Measurements from ENCODE around the gene ADAMTS6. TPM values are rescaled to one million over a fixed set of nuclear protein-coding genes. Genes with fewer than 3 reads are reported as not detected.

The ADAMTS6 gene
- total RNA-seq, 2 experiments from 2014 or later, result 1.1 to 1.9 TPM

GRCh38 chr5:65102371-65102975, 379.2 kb downstream of the ADAMTS6 start:
- no peak for ATAC-seq
- H3K9me3 Mint-ChIP-seq, result no peaks in the 10 kb centered on the region
- H3K4me3 Mint-ChIP-seq, result peak overlapping the region; percentile 72
- H3K27ac Mint-ChIP-seq, result peak overlapping the region; percentile 87
- ChIA-PET CTCF (interaction anchor here (1.1 to 4.9 kb wide), 4 partner anchors 8 to 380 kb away, joined by 3 to 39 read pairs (median 6); partner anchors contain the start of gene ADAMTS6), POLR2A (interaction anchor here (1.0 to 2.1 kb wide), 3 partner anchors 379 to 461 kb away, joined by 3 to 7 read pairs (median 4); partner anchors contain the start of genes ADAMTS6, CENPK and PPWD1)
- DNase-seq, result peak; percentile 9
- TF ChIP-seq, protein P1, sequence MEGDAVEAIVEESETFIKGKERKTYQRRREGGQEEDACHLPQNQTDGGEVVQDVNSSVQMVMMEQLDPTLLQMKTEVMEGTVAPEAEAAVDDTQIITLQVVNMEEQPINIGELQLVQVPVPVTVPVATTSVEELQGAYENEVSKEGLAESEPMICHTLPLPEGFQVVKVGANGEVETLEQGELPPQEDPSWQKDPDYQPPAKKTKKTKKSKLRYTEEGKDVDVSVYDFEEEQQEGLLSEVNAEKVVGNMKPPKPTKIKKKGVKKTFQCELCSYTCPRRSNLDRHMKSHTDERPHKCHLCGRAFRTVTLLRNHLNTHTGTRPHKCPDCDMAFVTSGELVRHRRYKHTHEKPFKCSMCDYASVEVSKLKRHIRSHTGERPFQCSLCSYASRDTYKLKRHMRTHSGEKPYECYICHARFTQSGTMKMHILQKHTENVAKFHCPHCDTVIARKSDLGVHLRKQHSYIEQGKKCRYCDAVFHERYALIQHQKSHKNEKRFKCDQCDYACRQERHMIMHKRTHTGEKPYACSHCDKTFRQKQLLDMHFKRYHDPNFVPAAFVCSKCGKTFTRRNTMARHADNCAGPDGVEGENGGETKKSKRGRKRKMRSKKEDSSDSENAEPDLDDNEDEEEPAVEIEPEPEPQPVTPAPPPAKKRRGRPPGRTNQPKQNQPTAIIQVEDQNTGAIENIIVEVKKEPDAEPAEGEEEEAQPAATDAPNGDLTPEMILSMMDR (IDR thresholded peaks at IDR 0.05), result no peak
- H3K4me1 Mint-ChIP-seq (ENCODE audit: low read depth), result peaks cover 44% of the 10 kb centered on the region
- H3K36me3 Mint-ChIP-seq (ENCODE audit: low read depth), result no peaks in the 10 kb centered on the region
- intact Hi-C loops (cut with micrococcal nuclease), result loop anchor here (5.0 kb wide), 1 partner anchor 380 kb away; the partner anchor contains the start of gene ADAMTS6
- no peaks in the 10 kb centered on the region for H3K27me3 Mint-ChIP-seq

- no peak overlapping the region for H3K27ac Mint-ChIP-seq
- no peak for ATAC-seq
- ChIA-PET CTCF (interaction anchor here (1.1 to 4.9 kb wide), 2 partner anchors 26 to 381 kb away, joined by 3 to 39 read pairs; partner anchors contain the start of gene ADAMTS6), POLR2A (interaction anchor here (2.1 kb wide), 1 partner anchor 461 kb away, joined by 4 read pairs; the partner anchor contains the start of genes CENPK and PPWD1)
- intact Hi-C loops (cut with micrococcal nuclease), result loop anchor here (5.0 kb wide), 1 partner anchor 381 kb away; the partner anchor contains the start of gene ADAMTS6
- TF ChIP-seq, protein P1 (IDR thresholded peaks at IDR 0.05), result no peak
- peaks cover 44% of the 10 kb centered on the region for H3K4me1 Mint-ChIP-seq (ENCODE audit: low read depth)
- H3K9me3 Mint-ChIP-seq, result no peaks in the 10 kb centered on the region
- H3K4me3 Mint-ChIP-seq, result no peak overlapping the region
- no peaks in the 10 kb centered on the region for H3K27me3 Mint-ChIP-seq
- no peak for DNase-seq
- H3K36me3 Mint-ChIP-seq (ENCODE audit: low read depth), result no peaks in the 10 kb centered on the region
Measured at GRCh38 chr5:65101632-65102100, 380.1 kb downstream of the ADAMTS6 start.

GRCh38 chr5:65100911-65101631, 380.6 kb downstream of the ADAMTS6 start:
- TF ChIP-seq, protein P1 (IDR thresholded peaks at IDR 0.05), result peak; percentile 64
- H3K4me1 Mint-ChIP-seq (ENCODE audit: low read depth), result peaks cover 41% of the 10 kb centered on the region
- ChIA-PET CTCF (interaction anchor here (0.7 to 4.9 kb wide), 3 partner anchors 25 to 381 kb away, joined by 3 to 39 read pairs (median 3); partner anchors contain the start of gene ADAMTS6), POLR2A (no interaction called here)
- no peak for ATAC-seq
- H3K27me3 Mint-ChIP-seq, result no peaks in the 10 kb centered on the region
- no peak overlapping the region for H3K27ac Mint-ChIP-seq
- intact Hi-C loops (cut with micrococcal nuclease), result loop anchor here (5.0 kb wide), 1 partner anchor 381 kb away; the partner anchor contains the start of gene ADAMTS6
- H3K4me3 Mint-ChIP-seq, result no peak overlapping the region
- peak; percentile 33 for DNase-seq
- H3K9me3 Mint-ChIP-seq, result no peaks in the 10 kb centered on the region
- no peaks in the 10 kb centered on the region for H3K36me3 Mint-ChIP-seq (ENCODE audit: low read depth)

Other genes starting within 250 kb of the ADAMTS6 start
- gene CENPK, start 81.2 kb upstream of the ADAMTS6 start, total RNA-seq, result 10 to 100 TPM; 70.9 to 79.2 TPM
- gene PPWD1, start 81.4 kb upstream of the ADAMTS6 start, total RNA-seq, result 10 to 100 TPM; 33.8 to 37.8 TPM
- 1 to 10 TPM; 6.8 to 7.0 TPM for gene TRIM23, start 142.4 kb upstream of the ADAMTS6 start, total RNA-seq
- gene SHLD3, start 143.1 kb upstream of the ADAMTS6 start, total RNA-seq, result 1 to 10 TPM; 4.1 to 5.2 TPM
- gene TRAPPC13, start 143.1 kb upstream of the ADAMTS6 start, total RNA-seq, result 10 to 100 TPM; 18.0 to 22.1 TPM
- 10 to 100 TPM; 17.0 to 18.5 TPM for gene SGTB, start 240.2 kb upstream of the ADAMTS6 start, total RNA-seq
- gene NLN, start 240.3 kb upstream of the ADAMTS6 start, total RNA-seq, result 10 to 100 TPM; 38.4 to 42.5 TPM